Suprapubic skin (tissue), 4 donors: ENCODE measurements around the gene PSME3IP1. TPM values are rescaled to one million over a fixed set of nuclear protein-coding genes. Genes with fewer than 3 reads are reported as not detected.

Experiments used
- DNase-seq, 2 donors: peaks; one replicate each; pipeline ENCODE4 v3.0.0-alpha.2; 2019; ENCODE audit warnings: low spot score in 2 of 2
- H3K27ac ChIP-seq: fragments of 200-600 bp; sonication (generic); one replicate; pipeline ENCODE4 v1.5.1; 2019
- H3K27me3 ChIP-seq: fragments of 200-600 bp; sonication (generic); one replicate; pipeline ENCODE4 v1.5.1; 2019
- H3K36me3 ChIP-seq: fragments of 200-600 bp; sonication (generic); one replicate; pipeline ENCODE4 v1.5.1; 2019
- H3K4me1 ChIP-seq: fragments of 200-600 bp; sonication (generic); one replicate; pipeline ENCODE4 v1.5.1; 2019
- H3K4me3 ChIP-seq: fragments of 200-600 bp; sonication (generic); one replicate; pipeline ENCODE4 v1.5.1; 2019; ENCODE audit warnings: mild to moderate bottlenecking
- H3K9me3 ChIP-seq: fragments of 200-600 bp; sonication (generic); one replicate; pipeline ENCODE4 v1.5.1; 2019
- EP300 ChIP-seq: sonication (generic); formaldehyde crosslinking; IDR thresholded peaks from one replicate; pipeline ENCODE4 v1.6.1; 2017; ENCODE audit warnings: antibody characterized with exemption
- POLR2A ChIP-seq, 2 donors: fragments of 450-650 bp; IDR thresholded peaks; one replicate each; pipeline ENCODE4 v1.6.1; 2017; ENCODE audit warnings: antibody characterized with exemption in 2 of 2, mild to moderate bottlenecking in 2 of 2, moderate library complexity in 2 of 2
- POLR2AphosphoS5 ChIP-seq, 3 donors: sonication (generic); formaldehyde crosslinking; IDR thresholded peaks; one replicate each; pipeline ENCODE4 v1.6.1; 2017; ENCODE audit warnings: antibody characterized with exemption in 3 of 3
- WGBS: methylation state at CpG from one replicate; pipeline ENCODE4 v1.1.5; 2018; 5-methylcytosine and 5-hydroxymethylcytosine counted together
- total RNA-seq, 4 donors: library from RNA; depleted of rRNA; stranded (reverse); fragments of >200 nt; gene quantifications; one replicate each; pipeline ENCODE4 v1.1.0, GENCODE V29; 2016
- TF ChIP-seq, protein P1 (sequence below), 2 donors: fragments of 200-600 bp in 1 of 2; fragments of 450-650 bp in 1 of 2; sonication (generic) in 1 of 2; IDR thresholded peaks; one replicate each; pipeline ENCODE4 v1.5.1; 2016 to 2019; ENCODE audit warnings: antibody characterized with exemption in 2 of 2, mild to moderate bottlenecking in 1 of 2, moderate library complexity in 1 of 2

Gene PSME3IP1
- total RNA-seq, 4 donors from 2014 or later: 47.1 to 109 (median 60.3) TPM

DNA sequence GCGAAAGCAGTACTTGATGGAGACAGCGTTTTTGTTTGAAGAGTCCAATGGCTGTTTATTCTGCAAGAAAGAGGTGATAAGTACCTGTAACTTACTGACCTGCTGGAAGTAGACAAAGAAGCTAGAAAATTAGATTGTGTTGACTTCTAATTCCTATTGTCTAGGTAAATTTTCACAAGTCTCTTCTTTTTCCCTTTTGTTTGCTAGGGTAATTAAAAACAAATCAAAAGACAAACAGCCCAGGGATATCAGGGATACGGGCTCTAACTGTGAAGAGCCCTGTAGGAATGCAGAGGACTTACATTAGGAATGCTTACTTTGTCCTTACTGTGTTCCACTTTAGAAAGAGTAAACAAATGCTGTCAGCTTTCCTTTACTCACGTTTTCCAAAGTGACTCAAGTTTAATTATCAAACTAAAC lies 7.0 kb downstream of the PSME3IP1 start:
- Histone ChIP-seq H3K36me3 (peaks cover 4% of the 10 kb centered on the region), H3K27ac (no peak overlapping the region), H3K4me3 (no peak overlapping the region), H3K4me1 (no peaks in the 10 kb centered on the region), H3K27me3 (no peaks in the 10 kb centered on the region), H3K9me3 (no peaks in the 10 kb centered on the region)
- DNase-seq: no peak
- no peak for TF ChIP-seq POLR2A (IDR thresholded peaks at IDR 0.05)
- TF ChIP-seq POLR2AphosphoS5 (IDR thresholded peaks at IDR 0.05): no peak
- TF ChIP-seq, protein P1, sequence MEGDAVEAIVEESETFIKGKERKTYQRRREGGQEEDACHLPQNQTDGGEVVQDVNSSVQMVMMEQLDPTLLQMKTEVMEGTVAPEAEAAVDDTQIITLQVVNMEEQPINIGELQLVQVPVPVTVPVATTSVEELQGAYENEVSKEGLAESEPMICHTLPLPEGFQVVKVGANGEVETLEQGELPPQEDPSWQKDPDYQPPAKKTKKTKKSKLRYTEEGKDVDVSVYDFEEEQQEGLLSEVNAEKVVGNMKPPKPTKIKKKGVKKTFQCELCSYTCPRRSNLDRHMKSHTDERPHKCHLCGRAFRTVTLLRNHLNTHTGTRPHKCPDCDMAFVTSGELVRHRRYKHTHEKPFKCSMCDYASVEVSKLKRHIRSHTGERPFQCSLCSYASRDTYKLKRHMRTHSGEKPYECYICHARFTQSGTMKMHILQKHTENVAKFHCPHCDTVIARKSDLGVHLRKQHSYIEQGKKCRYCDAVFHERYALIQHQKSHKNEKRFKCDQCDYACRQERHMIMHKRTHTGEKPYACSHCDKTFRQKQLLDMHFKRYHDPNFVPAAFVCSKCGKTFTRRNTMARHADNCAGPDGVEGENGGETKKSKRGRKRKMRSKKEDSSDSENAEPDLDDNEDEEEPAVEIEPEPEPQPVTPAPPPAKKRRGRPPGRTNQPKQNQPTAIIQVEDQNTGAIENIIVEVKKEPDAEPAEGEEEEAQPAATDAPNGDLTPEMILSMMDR (IDR thresholded peaks at IDR 0.05): no peak
- TF ChIP-seq EP300: no peak
- 76% methylated on average over 4 of the region's 4 CpGs for WGBS

DNA sequence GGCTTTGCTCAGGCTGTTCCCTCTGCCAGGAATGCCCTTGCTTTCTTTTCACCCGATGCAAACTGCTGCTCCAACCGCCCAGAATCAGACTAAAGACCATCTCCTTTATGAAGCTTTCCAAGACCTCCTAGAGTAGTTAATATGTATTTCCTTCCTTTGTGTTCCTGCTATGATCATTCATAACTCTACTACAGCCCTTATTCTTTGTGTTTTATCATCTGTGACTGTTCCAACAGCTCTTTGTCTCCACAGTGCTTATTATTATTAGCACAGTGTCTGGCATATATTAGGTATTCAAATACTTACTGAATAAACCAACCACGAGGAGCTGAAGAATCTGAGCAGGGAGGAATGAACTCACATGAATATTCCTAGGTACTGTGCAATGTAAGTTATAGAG lies 7.6 kb downstream of the PSME3IP1 start:
- Histone ChIP-seq H3K4me3 (no peak overlapping the region), H3K9me3 (no peaks in the 10 kb centered on the region), H3K36me3 (peaks cover 6% of the 10 kb centered on the region), H3K27me3 (no peaks in the 10 kb centered on the region), H3K4me1 (no peaks in the 10 kb centered on the region), H3K27ac (no peak overlapping the region)
- TF ChIP-seq POLR2A (IDR thresholded peaks at IDR 0.05) (no peak), EP300 (no peak), POLR2AphosphoS5 (IDR thresholded peaks at IDR 0.05) (no peak)
- TF ChIP-seq, protein P1 (IDR thresholded peaks at IDR 0.05): no peak
- no peak for DNase-seq
- WGBS: 64% methylated on average over 3 of the region's 3 CpGs

GRCh38 chr16:57175896-57176295 lies 9.9 kb downstream of the PSME3IP1 start:
- 79% methylated on average over 5 of the region's 5 CpGs for WGBS

DNA sequence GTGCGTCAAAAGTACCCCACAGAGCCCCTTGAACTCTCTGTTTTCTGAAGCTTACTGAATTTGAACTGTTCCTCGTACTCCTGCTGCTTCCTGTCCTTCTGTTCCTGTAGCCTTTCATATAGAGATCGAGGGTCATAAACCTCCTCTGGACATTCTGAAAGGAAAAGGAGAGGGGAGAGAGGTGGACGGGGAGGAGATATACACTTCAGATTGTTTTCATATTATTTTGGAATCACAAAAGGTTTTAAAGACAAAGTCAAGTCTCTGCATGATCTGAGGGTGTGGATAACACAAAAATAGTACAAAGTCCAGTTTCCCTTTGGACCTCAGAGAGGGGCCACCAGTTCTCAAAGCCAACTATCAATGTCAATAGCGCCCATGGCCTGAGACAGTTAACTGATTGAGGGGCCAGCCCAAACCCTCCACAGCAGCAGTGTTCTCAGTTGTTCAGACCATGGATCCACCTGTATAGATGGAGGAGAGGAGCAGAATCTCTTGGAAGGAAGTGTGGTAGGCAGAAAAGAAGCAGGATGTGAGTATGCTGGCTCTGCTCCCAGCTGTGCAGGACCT lies 13.0 kb downstream of the PSME3IP1 start:
- no peak overlapping the region for H3K27ac ChIP-seq
- peaks cover 41% of the 10 kb centered on the region for H3K36me3 ChIP-seq
- TF ChIP-seq EP300 (no peak), POLR2A (IDR thresholded peaks at IDR 0.05) (no peak), POLR2AphosphoS5 (IDR thresholded peaks at IDR 0.05) (no peak)
- TF ChIP-seq, protein P1 (IDR thresholded peaks at IDR 0.05): no peak
- H3K9me3 ChIP-seq: no peaks in the 10 kb centered on the region
- 78% methylated on average over 5 of the region's 5 CpGs for WGBS
- no peak for DNase-seq
- no peak overlapping the region for H3K4me3 ChIP-seq
- peaks cover 4% of the 10 kb centered on the region for H3K4me1 ChIP-seq
- no peaks in the 10 kb centered on the region for H3K27me3 ChIP-seq

More at GRCh38 chr16:57175896-57176295, 9.9 kb downstream of the PSME3IP1 start:
- Histone ChIP-seq H3K27ac (no peak overlapping the region), H3K4me3 (no peak overlapping the region), H3K4me1 (no peaks in the 10 kb centered on the region), H3K9me3 (no peaks in the 10 kb centered on the region), H3K36me3 (peaks cover 29% of the 10 kb centered on the region), H3K27me3 (no peaks in the 10 kb centered on the region)
- DNase-seq: no peak
- TF ChIP-seq POLR2AphosphoS5 (IDR thresholded peaks at IDR 0.05) (no peak), POLR2A (IDR thresholded peaks at IDR 0.05) (no peak), EP300 (no peak)
- TF ChIP-seq, protein P1 (IDR thresholded peaks at IDR 0.05): no peak

DNA sequence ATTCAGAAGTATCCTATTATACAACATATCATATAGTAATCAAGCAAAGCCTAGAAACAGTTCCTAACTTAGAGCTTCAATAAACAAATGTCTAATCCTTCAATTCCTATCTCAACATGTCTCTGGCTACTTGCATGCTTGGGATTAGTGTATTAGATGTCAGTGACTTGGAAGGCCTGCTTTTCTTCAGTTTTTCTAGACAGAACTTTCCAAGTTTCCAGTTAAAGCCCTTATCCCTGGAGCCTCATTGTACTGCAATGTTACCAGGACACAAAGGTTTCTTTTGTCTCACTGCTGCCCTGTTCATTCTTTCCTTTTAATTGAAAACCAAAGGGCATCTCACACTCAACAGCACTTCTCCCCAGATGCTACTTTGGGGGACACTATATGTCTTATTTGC lies 16.5 kb downstream of the PSME3IP1 start:
- Histone ChIP-seq H3K36me3 (peaks cover 46% of the 10 kb centered on the region), H3K27ac (no peak overlapping the region), H3K9me3 (no peaks in the 10 kb centered on the region), H3K4me1 (peaks cover 20% of the 10 kb centered on the region), H3K27me3 (no peaks in the 10 kb centered on the region), H3K4me3 (no peak overlapping the region)
- TF ChIP-seq POLR2A (IDR thresholded peaks at IDR 0.05) (no peak), EP300 (no peak), POLR2AphosphoS5 (IDR thresholded peaks at IDR 0.05) (no peak)
- TF ChIP-seq, protein P1 (IDR thresholded peaks at IDR 0.05): no peak
- DNase-seq: no peak
